Hepatocyte (in vitro differentiated cells): ENCODE measurements around the gene TMEM272. TPM values are rescaled to one million over a fixed set of nuclear protein-coding genes. Genes with fewer than 3 reads are reported as not detected.

ENCODE experiments used
- DNase-seq: peaks from one replicate; pipeline ENCODE4 v3.0.0-alpha.2; 2016; ENCODE audit warnings: low spot score
- H2AFZ ChIP-seq: fragments of 200-600 bp; sonication (generic); 2 replicates; pipeline ENCODE4 v1.6.0; 2016; ENCODE audit warnings: antibody characterized with exemption, mild to moderate bottlenecking
- H3K27ac ChIP-seq: fragments of 200-600 bp; sonication (generic); 2 replicates; pipeline ENCODE4 v1.5.1; 2016; ENCODE audit warnings: mild to moderate bottlenecking
- H3K27me3 ChIP-seq: fragments of 200-600 bp; sonication (generic); 2 replicates; pipeline ENCODE4 v1.6.1; 2016
- H3K36me3 ChIP-seq: fragments of 200-600 bp; sonication (generic); replicated peaks from 2 replicates; pipeline ENCODE4 v1.5.1; 2016; ENCODE audit warnings: low read depth; ENCODE audit not compliant: insufficient read depth
- H3K4me1 ChIP-seq: fragments of 200-600 bp; sonication (generic); 2 replicates; pipeline ENCODE4 v1.5.1; 2016; ENCODE audit warnings: mild to moderate bottlenecking, moderate library complexity; ENCODE audit not compliant: insufficient read depth
- H3K4me2 ChIP-seq: fragments of 200-600 bp; sonication (generic); 2 replicates; pipeline ENCODE4 v1.6.0; 2016
- H3K4me3 ChIP-seq: fragments of 200-600 bp; sonication (generic); 2 replicates; pipeline ENCODE4 v1.5.1; 2016; ENCODE audit warnings: mild to moderate bottlenecking
- H3K79me2 ChIP-seq: fragments of 200-600 bp; sonication (generic); 2 replicates; pipeline ENCODE4 v1.6.0; 2017; ENCODE audit warnings: mild to moderate bottlenecking
- H3K9me2 ChIP-seq: fragments of 200-600 bp; sonication (generic); replicated peaks from 2 replicates; pipeline ENCODE4 v1.6.0; 2017; ENCODE audit warnings: mild to moderate bottlenecking; ENCODE audit not compliant: insufficient read depth
- H3K9me3 ChIP-seq: fragments of 200-600 bp; sonication (generic); 2 replicates; pipeline ENCODE4 v1.5.1; 2016; ENCODE audit warnings: low read depth, mild to moderate bottlenecking
- H4K20me1 ChIP-seq: fragments of 200-600 bp; sonication (generic); 2 replicates; pipeline ENCODE4 v1.6.0; 2016; ENCODE audit warnings: mild to moderate bottlenecking; ENCODE audit not compliant: insufficient read depth, poor library complexity, severe bottlenecking
- EZH2 ChIP-seq: fragments of 200-600 bp; sonication (generic); IDR thresholded peaks from 2 replicates; pipeline ENCODE4 v1.6.1; 2016; ENCODE audit warnings: antibody characterized with exemption, mild to moderate bottlenecking, borderline replicate concordance
- EZH2phosphoT487 ChIP-seq: fragments of 200-600 bp; sonication (generic); IDR thresholded peaks from one replicate; pipeline ENCODE4 v1.6.1; 2018; ENCODE audit warnings: antibody characterized with exemption, mild to moderate bottlenecking, low read depth, moderate library complexity; ENCODE audit not compliant: unreplicated experiment, severe bottlenecking
- WGBS: methylation state at CpG from one replicate; pipeline ENCODE4 v1.1.6; 2016; ENCODE audit warnings: low lambda C conversion rate; ENCODE audit errors: missing lambda C conversion rate; 5-methylcytosine and 5-hydroxymethylcytosine counted together
- polyA plus RNA-seq: library from polyadenylated mRNA; unstranded; fragments of >200 nt; fragmentation: Nextera tagmentation; extraction: Ambion mirVana; gene quantifications from 2 replicates; pipeline ENCODE4 v1.2.1, GENCODE V29; 2016
- total RNA-seq: library from RNA; depleted of rRNA; stranded (reverse); fragments of >200 nt; gene quantifications from 2 replicates; pipeline ENCODE4 v1.2.3, GENCODE V29; 2014
- TF ChIP-seq, protein P1 (sequence below): fragments of 200-600 bp; sonication (generic); IDR thresholded peaks from 2 replicates; pipeline ENCODE4 v1.5.1; 2016; ENCODE audit warnings: antibody characterized with exemption, mild to moderate bottlenecking; ENCODE audit not compliant: poor library complexity

Gene TMEM272
- total and polyA plus RNA-seq, 2 experiments from 2014 or later: 0.20 to 0.23 TPM

DNA sequence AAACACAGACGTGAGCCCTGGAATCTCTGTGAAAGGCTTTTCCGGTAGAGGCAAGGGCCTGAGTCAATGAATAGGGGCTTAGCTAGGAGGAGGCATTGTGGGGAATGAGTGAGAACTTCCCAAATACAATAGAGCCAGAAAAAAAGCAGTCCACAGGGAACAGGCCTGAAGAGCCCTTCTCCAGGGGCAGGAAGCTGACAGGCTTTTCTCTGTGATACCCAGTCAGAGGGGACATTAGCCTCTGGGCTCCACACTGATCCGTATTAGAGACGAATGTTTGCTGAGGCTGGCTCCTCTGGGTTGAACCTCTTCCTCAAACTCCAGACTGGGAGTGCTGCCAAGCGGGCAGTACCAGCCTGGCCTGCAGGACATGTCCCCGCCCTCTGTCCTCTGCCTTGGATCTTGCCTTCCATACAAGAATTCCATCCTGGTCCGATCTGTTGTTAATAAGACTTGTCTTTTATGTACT is 43.3 kb downstream of the TMEM272 start:
- Histone ChIP-seq H4K20me1 (no peaks in the 10 kb centered on the region), H3K4me3 (no peak overlapping the region), H3K27me3 (no peaks in the 10 kb centered on the region), H3K36me3 (no peaks in the 10 kb centered on the region), H2AFZ (no peak overlapping the region), H3K9me3 (no peaks in the 10 kb centered on the region), H3K79me2 (no peaks in the 10 kb centered on the region), H3K4me1 (peaks cover 16% of the 10 kb centered on the region), H3K4me2 (no peak overlapping the region), H3K9me2 (no peaks in the 10 kb centered on the region), H3K27ac (peak overlapping the region; percentile 98)
- DNase-seq: no peak
- 93% methylated on average over 7 of the region's 7 CpGs for WGBS
- TF ChIP-seq EZH2phosphoT487 (no peak), EZH2 (no peak)
- TF ChIP-seq, protein P1, sequence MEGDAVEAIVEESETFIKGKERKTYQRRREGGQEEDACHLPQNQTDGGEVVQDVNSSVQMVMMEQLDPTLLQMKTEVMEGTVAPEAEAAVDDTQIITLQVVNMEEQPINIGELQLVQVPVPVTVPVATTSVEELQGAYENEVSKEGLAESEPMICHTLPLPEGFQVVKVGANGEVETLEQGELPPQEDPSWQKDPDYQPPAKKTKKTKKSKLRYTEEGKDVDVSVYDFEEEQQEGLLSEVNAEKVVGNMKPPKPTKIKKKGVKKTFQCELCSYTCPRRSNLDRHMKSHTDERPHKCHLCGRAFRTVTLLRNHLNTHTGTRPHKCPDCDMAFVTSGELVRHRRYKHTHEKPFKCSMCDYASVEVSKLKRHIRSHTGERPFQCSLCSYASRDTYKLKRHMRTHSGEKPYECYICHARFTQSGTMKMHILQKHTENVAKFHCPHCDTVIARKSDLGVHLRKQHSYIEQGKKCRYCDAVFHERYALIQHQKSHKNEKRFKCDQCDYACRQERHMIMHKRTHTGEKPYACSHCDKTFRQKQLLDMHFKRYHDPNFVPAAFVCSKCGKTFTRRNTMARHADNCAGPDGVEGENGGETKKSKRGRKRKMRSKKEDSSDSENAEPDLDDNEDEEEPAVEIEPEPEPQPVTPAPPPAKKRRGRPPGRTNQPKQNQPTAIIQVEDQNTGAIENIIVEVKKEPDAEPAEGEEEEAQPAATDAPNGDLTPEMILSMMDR: no peak

DNA sequence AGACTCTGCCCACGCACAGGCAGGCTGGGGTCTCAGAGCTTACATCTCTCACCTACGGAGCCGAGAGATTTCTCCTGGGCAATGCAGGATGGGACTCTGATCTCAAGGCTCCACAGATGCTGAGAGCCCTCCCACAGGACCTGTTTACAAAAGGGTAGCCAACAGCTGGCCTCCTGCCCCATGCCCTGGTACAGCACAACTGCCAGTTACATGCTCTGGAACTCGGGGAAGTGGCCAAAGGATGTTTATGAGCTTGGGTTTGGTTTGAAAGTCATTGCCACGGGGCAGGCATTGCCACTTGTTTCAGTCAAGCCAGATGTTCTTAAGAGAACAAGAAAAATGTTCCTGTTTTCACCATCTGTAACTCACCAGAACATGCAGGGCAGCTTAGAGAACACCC is 44.5 kb downstream of the TMEM272 start:
- Histone ChIP-seq H3K4me2 (no peak overlapping the region), H3K4me1 (peaks cover 16% of the 10 kb centered on the region), H3K27ac (no peak overlapping the region), H3K4me3 (no peak overlapping the region), H3K79me2 (no peaks in the 10 kb centered on the region), H3K36me3 (no peaks in the 10 kb centered on the region), H2AFZ (no peak overlapping the region), H3K9me3 (no peaks in the 10 kb centered on the region), H3K27me3 (no peaks in the 10 kb centered on the region), H4K20me1 (no peaks in the 10 kb centered on the region), H3K9me2 (no peaks in the 10 kb centered on the region)
- 77% methylated on average over 5 of the region's 5 CpGs for WGBS
- DNase-seq: no peak
- TF ChIP-seq, protein P1: no peak
- TF ChIP-seq EZH2phosphoT487: no peak
- no peak for TF ChIP-seq EZH2

DNA sequence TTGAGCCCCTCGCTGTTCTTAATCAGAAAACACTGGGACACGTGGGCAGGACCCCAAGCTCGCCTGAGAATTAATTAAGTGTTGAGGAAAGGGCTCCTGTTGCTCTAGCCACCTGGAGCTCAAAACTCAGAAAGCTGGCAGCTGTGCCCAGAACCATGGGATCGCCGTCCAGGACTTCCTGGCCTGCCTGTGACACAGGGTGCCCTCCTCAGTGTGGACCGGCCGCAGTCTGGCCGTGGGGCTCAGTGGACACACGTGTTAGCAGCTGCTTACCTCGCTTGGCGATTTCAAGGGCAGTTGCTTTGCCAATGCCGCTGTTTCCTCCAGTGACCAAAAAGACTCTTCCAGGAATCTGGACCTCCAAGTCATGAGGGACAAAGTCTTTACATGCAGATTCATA is 45.7 kb downstream of the TMEM272 start:
- Histone ChIP-seq H4K20me1 (no peaks in the 10 kb centered on the region), H3K27ac (no peak overlapping the region), H3K9me3 (no peaks in the 10 kb centered on the region), H2AFZ (no peak overlapping the region), H3K36me3 (no peaks in the 10 kb centered on the region), H3K4me1 (peaks cover 13% of the 10 kb centered on the region), H3K79me2 (no peaks in the 10 kb centered on the region), H3K4me2 (no peak overlapping the region), H3K9me2 (no peaks in the 10 kb centered on the region), H3K4me3 (no peak overlapping the region), H3K27me3 (no peaks in the 10 kb centered on the region)
- 93% methylated on average over 12 of the region's 12 CpGs for WGBS
- DNase-seq: no peak
- TF ChIP-seq, protein P1: no peak
- TF ChIP-seq EZH2 (no peak), EZH2phosphoT487 (no peak)
